SU-DHL-6 (cell line): ENCODE results near the gene C21orf58.

Source experiments
- CTCF ChIP-seq: fragments of 200-600 bp; sonication (generic); IDR thresholded peaks from one replicate; pipeline ENCODE4 v1.5.1; 2017; ENCODE audit warnings: antibody characterized with exemption, mild to moderate bottlenecking, low read length, moderate library complexity; ENCODE audit not compliant: insufficient read depth, poor library complexity, severe bottlenecking
- EZH2phosphoT487 ChIP-seq: fragments of 200-600 bp; sonication (generic), shearing (Covaris generic); conservative IDR thresholded peaks from 2 replicates; pipeline ENCODE4 v1.6.1; 2018; ENCODE audit warnings: mild to moderate bottlenecking, antibody characterized with exemption, low read length, moderate library complexity, mixed read lengths

- no peak for TF ChIP-seq CTCF
- TF ChIP-seq EZH2phosphoT487: no peak
These were observed 27.3 kb upstream of the C21orf58 start for GRCh38 chr21:46350981-46351380.
